GM10266 (cell line): ENCODE measurements around the gene CAPN10.

Experiments used
- DNase-seq: peaks from one replicate; pipeline ENCODE4 v3.0.0; 2012; ENCODE audit errors: extremely low spot score
- CTCF ChIP-seq: IDR thresholded peaks from 2 replicates; pipeline ENCODE4 v1.5.1; 2012; ENCODE audit warnings: mild to moderate bottlenecking, low read depth; ENCODE audit not compliant: control insufficient read depth, insufficient read depth; ENCODE audit errors: missing control alignments

CAPN10 gene

GRCh38 chr2:240573071-240573515 is 13.4 kb upstream of the CAPN10 start:
- TF ChIP-seq CTCF: no peak
- no peak for DNase-seq

- no peak for TF ChIP-seq CTCF
- no peak for DNase-seq
Observed at GRCh38 chr2:240573516-240574385, 12.8 kb upstream of the CAPN10 start.

GRCh38 chr2:240574386-240575100 is 12.0 kb upstream of the CAPN10 start:
- no peak for TF ChIP-seq CTCF
- no peak for DNase-seq

- no peak for DNase-seq
- no peak for TF ChIP-seq CTCF
Observed at GRCh38 chr2:240575101-240575965, 11.2 kb upstream of the CAPN10 start.

- no peak for TF ChIP-seq CTCF
- no peak for DNase-seq
Observed at GRCh38 chr2:240576036-240576435, 10.5 kb upstream of the CAPN10 start.

- TF ChIP-seq CTCF: no peak
Observed at GRCh38 chr2:240576436-240577205, 9.9 kb upstream of the CAPN10 start.

More at GRCh38 chr2:240576436-240577205, 9.9 kb upstream of the CAPN10 start:
- DNase-seq: no peak
